Stimulated activated naive CD8-positive, alpha-beta T cell treated with anti-CD3 and anti-CD28 coated beads, Interleukin-15, Interleukin-2, amounts not matched to agents 100 U/mL and 50 U/mL, for 24 hours (primary cell): Measurements from ENCODE around the gene OLFM4.
"Not testable (repeated sequence)": the region's sequence is repeated elsewhere in the genome, so short reads cannot be mapped to it uniquely, and the experiment has no call there.

ENCODE experiments used
- ATAC-seq: fragments of 150-1000 bp; cut with Tn5 transposase; one replicate; pipeline ENCODE4 v1.10.0; 2021
- DNase-seq: peaks from one replicate; pipeline ENCODE4 v3.0.0; 2021

Gene OLFM4, protein sequence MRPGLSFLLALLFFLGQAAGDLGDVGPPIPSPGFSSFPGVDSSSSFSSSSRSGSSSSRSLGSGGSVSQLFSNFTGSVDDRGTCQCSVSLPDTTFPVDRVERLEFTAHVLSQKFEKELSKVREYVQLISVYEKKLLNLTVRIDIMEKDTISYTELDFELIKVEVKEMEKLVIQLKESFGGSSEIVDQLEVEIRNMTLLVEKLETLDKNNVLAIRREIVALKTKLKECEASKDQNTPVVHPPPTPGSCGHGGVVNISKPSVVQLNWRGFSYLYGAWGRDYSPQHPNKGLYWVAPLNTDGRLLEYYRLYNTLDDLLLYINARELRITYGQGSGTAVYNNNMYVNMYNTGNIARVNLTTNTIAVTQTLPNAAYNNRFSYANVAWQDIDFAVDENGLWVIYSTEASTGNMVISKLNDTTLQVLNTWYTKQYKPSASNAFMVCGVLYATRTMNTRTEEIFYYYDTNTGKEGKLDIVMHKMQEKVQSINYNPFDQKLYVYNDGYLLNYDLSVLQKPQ

DNA sequence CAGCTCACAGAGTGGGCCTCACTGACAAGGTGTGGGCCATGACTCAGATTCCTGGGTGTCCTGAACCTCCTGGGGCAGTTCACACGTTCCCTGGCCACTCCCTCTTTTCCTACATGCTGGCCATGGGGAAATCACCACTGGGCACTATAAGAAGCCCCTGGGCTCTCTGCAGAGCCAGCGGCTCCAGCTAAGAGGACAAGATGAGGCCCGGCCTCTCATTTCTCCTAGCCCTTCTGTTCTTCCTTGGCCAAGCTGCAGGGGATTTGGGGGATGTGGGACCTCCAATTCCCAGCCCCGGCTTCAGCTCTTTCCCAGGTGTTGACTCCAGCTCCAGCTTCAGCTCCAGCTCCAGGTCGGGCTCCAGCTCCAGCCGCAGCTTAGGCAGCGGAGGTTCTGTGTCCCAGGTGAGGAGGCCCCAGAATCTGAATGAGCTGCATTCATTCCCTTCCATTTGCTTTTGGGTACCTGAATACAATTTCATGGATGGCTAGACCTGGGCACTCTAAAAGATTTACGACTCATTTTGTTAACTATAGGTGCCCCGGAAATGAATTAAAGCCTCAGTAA, at the start of gene OLFM4:
Gene OLFM4, plus strand, starts transcription at position 177 of the 567 bp plus-strand sequence. Its CDS starts 24 bp downstream, at position 201.
- ATAC-seq (no peak), DNase-seq (no peak)

DNA sequence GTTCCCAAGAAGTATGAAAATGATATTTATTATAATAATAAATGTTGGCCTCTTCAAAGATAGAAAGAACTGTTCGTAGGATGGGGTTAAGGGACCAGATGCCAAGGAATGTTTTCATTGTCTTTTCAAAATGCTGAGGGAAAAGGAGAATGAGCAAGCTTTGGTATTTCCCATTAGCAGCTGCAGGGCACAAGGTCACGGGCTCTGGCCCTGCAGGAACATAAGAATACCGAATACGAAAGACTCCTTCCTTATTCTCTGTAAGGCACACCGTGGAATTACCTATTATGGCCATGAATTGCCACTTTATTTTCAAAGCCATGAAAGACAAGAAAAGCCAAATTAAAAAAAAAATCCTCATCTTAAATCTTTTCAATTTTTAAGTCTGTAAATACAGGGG, 49.6 kb upstream of the OLFM4 start:
- ATAC-seq (no peak), DNase-seq (no peak)

DNA sequence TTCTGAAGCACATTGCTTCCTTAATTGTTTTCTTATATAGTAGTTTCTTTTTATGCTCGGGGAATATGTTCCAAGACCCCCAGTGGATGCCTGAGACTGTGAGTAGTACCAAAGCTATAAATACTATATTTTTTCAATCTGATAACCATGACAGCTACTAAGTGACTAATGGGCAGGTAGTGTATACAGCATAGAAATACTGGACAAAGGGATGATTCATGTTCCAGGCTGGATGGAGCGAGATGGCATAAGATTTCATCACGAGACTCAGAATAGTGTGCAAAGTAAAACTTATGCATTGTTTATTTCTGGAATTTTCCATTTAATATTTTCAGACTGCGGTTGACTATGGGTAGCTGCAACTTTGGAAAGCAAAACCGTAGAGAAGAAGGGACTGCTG, 47.9 kb upstream of the OLFM4 start:
- ATAC-seq: no peak
- no peak for DNase-seq

DNA sequence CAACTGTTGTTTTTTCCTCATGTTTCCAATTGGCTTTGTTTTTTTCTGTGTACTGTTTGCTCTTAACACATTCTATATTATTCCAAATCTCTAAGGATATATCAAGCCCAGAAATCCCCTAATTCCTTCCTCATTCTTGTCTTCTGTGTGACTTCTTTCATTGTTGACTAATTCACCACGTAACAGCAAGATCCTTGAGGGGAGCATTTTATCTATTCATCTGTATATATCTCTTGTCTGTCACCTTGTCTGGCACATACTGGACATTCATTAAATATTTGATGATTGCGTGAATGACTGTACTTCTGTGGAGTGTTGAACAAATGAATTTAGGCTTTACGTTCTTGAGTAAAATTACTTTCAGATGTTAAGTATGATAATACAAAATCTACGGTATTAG, 44.8 kb upstream of the OLFM4 start:
- ATAC-seq: no peak
- DNase-seq: no peak

DNA sequence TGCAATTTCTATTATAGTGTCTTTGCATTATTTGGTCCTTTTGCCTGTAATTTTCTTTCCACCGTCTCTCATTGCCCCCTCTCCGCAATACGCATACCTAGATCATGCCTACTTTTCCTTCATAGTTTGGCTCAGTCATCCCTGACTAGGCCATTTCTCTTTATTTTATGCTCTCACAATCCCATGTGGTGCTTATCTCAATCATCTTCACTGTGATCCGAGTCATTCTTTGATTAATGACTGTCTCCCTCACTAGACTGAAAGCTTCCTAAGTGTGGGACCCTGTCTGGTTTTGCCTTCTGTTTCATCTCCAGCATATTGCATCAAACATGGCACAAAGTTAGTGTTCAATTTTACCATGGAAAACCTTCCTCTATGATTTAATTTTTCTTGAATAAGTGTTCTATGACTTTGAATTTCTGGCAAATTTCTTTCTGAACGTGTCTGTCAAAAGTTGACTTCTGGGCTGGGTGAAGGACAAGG, 43.7 kb upstream of the OLFM4 start:
- DNase-seq: no peak
- no peak for ATAC-seq

DNA sequence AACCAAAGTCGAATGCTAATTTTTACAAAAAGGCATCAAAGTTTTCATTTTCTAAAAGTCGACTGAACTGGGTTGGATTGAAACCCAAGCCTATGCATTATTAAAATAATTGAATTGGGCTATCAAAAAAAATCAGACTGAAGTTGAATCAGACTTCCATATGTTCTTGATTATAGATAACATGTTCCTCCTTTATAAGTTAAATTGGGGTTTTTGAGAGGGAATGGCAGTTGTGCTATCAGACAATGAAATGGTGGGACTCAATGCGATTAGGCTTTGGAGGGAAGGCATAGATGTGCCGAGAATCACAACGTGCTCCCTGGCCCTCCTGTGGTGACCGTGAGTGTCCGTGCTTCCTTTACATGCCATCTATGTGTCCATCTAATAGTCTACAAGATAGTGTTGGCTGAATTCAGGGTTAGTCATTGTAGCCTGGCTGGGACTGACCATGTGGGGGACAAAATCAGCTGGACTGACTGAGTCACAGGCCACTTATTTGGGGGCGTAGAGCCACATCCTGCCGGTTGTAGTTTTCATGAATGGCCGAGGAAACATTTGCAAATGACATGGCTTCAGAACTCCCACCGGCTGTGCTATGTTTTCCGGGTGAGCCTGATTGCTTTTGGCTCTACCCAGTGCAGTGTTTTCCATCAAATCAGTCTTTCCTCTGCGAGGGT, 37.1 kb upstream of the OLFM4 start:
- ATAC-seq: no peak
- DNase-seq: no peak

DNA sequence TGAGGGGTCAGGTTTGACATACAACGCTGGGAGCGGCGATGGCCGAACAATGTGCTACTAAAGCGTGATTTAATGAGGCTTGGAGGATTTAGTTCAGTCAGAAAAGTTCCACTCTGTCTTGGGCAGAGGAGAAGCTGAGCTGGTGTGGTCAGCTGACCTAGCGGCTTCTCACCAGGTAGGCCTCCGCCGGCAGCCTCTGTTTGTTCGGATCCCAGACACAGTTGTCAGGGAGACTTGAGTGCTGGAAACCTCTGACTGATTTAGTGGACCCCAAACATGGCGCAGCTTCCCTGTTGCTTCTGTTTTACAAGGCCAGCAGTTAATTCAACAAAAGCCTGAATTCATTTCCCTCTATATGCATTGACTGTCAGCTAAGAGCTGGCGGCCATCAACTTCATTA, 36.5 kb upstream of the OLFM4 start:
- no peak for DNase-seq
- no peak for ATAC-seq

DNA sequence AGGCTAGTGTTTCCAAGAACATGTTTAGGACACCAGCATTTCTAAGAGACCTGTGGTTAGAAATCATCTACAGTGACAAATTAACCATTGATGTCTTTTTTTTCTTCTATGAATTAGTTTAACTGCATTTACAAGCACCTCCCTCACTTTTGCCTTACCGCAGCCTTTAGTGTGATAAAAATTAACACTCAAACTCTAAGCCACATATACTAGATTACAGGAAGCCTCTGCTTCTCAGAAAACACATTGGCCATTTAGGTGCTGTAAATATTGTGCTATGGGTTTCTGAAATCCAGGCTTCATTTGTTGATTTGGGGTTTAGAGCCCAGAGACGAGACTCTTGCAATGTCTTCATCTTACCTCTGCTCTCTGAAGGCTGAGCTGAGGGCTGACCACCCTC, 34.6 kb upstream of the OLFM4 start:
- no peak for ATAC-seq
- DNase-seq: no peak

DNA sequence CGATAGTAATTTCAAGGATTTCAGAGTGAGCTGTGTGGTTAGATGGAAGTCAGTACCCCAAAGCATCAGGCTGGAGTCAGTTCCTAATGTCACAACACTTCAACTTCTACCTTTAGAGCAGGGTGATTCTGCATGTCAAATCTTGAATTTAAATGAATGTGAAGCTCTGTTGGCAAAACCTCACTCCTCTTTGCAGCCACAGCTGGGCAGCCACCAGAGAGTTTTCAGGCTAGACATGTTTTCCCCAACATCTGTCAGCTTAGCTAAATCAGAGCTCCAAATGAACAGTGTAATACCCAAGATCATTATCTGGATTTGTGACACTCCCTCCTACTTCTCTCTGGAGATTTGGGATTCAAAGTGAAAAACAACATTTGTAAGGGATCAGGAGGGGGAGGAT, 33.7 kb upstream of the OLFM4 start:
- DNase-seq (no peak), ATAC-seq (no peak)

DNA sequence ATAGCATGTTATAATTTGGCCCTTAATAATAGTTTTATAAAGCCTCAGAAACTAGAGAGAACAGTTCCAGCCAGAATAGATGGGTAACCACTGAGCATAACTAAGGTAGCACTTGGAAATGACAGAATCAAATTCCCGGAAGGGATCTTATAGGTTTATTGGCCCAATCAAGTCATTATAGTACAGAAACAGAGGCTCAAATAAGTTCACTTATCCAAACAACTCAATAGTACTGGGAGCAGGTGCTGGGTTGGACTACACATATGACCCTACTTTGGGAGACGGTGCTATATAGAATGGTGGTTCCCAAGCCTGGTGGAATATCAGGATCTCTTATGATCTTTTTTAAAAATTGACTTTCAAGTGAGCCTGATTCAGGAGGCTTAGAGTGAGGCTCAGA, 32.7 kb upstream of the OLFM4 start:
- DNase-seq: no peak
- ATAC-seq: no peak

DNA sequence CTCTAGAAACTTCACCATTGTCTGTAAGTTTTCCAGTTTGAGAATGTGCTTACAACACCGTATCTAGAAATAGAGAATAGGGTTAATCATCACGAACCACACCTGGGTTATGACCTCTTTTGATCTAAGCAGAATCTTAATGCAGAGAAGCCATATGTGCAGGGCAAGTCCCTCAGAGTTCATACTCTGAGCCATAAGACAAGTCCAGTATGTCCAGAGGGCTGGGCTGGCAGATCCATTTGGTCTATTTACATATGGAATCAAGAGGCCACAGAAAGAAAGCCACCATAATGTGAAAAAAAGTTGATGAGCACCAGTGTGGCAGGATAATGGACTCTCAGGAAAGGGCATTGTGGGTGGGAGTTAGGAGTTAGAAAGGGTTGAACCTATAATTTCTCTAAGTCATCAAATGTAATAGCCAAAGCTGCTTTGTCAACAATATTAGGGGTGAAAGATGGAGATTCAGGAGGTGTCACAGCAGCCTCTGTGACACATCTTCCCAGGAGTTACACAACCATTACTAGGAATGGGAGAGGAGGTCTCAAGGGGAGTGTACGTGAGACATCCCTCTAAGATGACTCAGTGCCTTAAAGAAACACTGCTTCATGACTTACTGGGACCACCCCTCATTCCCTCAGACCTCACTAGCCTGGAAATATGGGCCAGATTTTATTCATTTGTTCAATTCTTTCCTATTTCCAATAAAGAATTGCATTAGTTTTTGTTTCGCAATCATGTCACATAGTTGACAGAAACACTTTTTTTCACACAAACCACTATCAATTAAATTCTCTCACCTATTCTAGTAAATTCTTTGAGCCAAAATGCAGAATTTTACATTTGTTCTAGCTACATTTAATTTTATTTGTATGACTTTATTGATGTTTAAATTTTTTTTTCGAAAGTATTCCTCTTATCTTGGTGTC, 30.4 kb upstream of the OLFM4 start:
- no peak for ATAC-seq
- no peak for DNase-seq

DNA sequence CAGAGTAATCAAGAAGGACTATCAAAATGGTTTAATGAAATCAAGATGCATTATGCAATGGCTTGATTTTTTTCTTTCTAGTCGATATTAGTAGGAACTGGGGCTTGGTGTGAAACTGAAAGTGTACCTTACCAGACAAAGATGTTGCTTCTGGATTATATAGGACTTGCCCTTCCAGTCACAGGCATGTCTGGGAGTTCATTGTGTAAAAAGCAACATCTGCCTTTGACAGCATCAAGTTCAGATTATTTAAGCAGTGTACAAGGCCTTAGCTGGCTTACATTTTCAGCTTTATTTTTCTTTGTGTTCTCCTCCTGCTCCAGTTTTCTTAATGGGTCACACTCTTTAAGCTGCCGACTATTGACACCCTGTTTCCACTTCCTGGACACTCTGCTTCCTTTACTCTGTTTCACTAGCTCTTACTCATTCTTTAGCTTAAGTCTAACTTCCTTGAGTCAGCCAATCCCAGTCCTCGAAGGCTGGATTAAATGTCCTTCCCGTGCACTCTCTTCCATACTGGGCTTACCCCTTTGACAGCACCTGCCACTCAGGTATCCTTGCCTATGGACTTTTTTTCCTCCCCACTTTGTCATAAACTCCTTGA, 29.4 kb upstream of the OLFM4 start:
- ATAC-seq (no peak), DNase-seq (no peak)

DNA sequence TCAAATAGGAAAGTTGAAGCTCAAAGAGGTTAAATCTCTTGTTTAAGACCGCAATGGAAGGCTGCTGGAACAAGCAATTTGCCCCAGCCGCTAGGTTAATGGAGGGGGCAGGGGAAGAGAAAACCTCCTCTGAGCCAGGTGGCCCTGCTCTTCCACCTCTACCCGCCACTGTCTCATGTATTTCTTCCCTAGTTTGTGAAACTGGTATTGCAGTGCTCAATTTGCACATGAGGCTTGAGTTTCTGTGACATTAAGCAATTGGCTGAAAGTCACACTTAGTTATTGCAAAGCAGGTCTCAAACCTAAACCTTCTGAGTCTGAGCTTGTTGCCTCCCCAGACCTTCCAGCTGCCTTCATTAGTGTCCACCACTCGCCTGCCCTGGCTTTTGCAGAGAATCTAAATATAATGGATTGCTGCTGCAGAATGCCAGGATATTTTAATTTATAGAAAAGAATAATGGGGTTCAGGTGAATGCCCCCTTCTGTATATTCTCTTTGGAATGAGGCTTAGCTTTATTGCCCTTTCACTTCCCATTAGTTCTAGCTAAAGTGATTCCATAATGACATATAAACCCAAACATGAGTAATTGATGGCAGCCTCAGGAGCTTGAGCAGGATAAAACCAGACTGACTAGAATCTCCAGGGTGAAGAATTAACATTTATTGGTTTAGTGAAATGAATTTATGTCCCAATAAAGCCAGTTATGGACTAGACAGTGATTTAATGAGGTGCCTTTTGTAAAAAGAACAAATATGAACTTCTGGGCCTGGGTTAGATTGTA, 27.0 kb upstream of the OLFM4 start:
- no peak for DNase-seq
- ATAC-seq: no peak

DNA sequence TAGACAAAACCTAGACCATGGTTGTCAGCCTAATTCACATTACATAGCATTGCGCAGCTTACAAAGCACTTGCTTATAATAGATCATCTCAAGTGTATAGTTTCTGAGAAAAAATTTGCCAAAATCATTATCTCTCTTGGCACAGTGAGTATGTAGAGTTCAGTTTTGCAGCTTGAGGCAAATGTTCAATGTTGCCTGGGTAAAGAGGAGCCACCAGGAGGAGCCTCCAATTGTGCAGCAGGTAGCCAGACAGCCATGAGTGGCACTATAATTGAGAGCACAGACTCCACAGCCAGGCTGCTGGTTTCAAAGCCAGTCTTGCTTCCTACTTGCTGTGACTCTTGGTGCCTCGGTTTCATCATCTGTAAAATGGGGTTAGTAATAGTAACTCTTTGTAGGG, 24.0 kb upstream of the OLFM4 start:
- ATAC-seq (no peak), DNase-seq (no peak)

DNA sequence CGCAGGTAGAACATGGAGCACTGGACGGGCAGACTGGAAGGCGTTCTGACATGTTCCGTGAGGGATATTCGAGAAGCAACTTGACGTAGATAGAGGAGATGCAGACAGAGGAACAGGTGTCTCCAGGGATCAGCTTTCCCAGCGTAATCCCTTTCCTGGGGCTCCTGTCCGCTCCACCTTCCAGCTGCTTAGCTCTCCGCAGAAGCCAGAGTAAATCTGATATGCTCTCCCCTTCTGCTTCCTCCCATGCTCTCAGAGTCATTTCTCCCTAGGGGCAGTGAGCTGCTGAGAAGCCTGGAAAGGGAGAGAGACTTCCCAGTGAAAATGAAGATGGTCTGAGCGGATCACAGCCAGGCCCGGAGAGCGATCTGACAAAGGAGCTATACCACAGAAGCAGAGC, 23.0 kb upstream of the OLFM4 start:
- DNase-seq (no peak), ATAC-seq (no peak)

DNA sequence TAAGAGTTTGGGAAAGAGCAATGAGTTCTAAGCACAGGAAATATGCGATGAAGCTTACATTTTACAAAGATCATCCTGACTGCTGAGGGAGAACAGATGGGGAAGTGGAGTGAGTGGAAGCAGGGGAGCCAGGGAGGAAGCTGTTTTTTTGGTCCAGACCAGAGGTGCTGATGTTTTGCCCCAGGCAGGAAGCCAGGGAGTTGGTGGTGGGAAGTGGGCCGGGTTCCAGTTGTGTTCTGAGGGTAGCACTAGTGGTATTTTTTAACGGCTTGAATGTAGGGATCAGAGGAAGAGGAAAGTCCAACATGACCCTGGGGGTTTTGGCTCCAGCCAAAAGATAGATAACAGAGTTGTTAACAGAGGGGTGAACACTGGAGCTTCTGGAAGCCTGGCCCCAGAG, 20.7 kb upstream of the OLFM4 start:
- ATAC-seq (no peak), DNase-seq (no peak)

DNA sequence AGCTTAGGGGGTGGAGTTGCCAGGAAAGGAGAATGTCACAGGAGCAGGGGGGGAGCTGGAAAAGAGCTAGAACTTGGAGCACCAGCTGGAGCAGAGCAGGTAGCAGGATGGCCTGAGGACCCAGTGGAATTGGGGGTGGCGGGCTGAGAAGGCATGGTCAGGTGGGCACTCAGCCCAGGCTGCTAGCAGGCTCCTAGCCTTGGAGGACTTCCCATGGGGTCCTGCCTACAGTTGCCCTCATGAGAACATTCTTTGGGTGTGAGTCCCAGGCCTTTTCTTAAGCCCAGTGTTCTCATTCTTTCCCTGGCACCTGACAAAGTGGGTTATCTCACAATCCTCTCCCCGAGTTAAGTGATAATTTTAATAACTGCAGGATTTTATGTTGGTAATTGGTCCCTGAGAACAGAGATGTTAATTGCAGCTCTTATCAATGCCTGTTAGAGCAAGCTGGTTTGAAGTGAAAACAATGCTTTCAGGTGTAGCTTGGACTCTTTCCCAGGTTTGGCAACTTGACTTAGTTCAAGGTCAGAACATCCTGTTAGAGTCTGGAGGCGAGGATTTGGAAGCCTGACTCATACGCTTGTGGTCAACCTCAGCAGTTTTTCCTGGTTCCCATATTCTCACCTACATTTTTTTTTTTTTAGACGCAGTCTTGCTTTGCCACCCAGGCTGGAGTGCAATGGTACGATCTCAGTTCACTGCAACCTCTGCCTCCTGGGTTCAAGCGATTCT, 18.1 kb upstream of the OLFM4 start:
- no peak for DNase-seq
- ATAC-seq: no peak

DNA sequence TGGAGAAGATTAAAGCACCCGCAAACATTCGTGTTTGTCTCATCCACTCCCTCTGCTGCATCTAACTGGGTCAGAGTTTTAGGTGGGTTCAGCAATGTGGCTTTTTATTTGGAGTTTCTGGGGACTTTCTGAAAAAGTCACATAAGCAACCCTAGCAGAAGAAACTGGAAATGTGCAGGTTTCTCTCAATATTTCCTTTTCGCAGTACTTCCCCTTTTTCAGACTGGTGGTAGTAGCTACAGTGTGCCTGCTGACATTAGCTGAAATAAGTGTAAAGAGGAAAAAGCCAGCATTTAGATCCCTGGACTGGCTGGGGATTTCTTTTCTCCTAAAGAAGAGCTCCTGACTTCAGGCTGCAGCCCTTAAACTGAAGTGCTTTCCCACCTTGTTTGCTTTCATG, 15.9 kb upstream of the OLFM4 start:
- ATAC-seq (no peak), DNase-seq (no peak)

DNA sequence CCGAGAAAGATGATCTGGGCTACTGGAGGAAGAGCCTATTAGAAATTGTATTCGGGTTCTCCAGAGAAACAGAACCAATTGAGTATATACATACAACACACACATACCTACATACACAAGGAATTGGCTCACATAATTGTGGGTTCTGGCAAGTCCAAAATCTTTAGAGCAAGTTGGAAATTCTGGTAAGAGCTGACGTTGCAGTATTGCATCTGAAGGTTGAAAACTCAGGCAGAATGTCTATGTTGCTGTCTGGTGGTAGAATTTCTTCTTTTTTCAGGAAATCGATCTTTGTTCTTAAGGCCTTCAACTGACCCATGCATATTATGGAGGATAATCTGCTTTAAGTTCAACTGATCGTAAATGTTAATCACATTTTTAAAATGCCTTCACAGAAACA, 15.5 kb upstream of the OLFM4 start:
- ATAC-seq: no peak
- DNase-seq: no peak

DNA sequence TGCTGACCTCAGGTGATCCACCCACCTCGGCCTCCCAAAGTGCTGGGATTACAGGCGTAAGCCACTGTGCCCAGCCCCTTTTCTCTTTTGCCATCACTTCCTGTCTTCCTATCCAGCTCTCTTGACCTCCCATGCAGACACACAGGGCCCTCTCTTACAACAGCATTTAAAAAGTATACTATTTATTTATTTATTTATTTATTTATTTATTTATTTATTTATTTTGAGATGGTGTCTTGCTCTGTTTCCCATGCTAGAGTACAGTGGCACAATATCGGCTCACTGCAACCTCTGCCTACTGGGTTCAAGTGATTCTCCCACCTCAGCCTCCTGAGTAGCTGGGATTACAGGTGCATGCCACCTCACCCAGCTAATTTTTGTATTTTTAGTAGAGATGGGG, 14.6 kb upstream of the OLFM4 start:
- not testable (repeated sequence) for ATAC-seq, DNase-seq
